GM18499 (cell line): ENCODE measurements around the gene LDB2.

Source experiments
- ATAC-seq: cut with Tn5 transposase; IDR thresholded peaks from one replicate; pipeline ENCODE4 v1.9.1; 2021; ENCODE audit warnings: moderate number of reproducible peaks; ENCODE audit not compliant: insufficient read depth, unreplicated experiment

LDB2 gene

DNA sequence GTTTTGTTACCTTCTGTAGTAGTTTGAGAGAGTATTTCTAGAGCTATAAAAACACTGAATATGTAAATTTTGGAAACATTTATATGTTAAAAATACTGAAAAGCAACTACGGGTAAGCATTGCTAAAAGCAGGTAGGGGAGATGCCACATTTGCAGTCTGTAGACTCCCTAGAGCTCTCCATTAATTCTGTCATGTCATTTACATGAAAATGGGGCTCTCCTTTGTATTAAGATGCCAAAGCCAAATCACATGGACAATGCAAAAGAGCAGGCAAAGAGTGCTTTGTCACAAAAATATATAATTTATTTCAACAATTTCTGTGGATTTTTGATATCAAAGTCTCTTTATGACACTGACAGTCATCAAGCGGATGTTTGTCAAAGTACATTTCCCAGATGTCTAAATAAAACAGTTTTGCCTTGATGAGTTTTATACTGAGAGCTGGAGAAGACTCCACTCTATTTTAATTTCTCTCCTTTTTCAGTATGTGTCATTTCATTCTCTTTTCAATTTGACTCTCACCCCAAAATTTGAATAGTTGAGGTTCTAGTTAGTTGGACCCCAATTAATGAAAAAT, 51.8 kb downstream of the LDB2 start:
- ATAC-seq = no peak

DNA sequence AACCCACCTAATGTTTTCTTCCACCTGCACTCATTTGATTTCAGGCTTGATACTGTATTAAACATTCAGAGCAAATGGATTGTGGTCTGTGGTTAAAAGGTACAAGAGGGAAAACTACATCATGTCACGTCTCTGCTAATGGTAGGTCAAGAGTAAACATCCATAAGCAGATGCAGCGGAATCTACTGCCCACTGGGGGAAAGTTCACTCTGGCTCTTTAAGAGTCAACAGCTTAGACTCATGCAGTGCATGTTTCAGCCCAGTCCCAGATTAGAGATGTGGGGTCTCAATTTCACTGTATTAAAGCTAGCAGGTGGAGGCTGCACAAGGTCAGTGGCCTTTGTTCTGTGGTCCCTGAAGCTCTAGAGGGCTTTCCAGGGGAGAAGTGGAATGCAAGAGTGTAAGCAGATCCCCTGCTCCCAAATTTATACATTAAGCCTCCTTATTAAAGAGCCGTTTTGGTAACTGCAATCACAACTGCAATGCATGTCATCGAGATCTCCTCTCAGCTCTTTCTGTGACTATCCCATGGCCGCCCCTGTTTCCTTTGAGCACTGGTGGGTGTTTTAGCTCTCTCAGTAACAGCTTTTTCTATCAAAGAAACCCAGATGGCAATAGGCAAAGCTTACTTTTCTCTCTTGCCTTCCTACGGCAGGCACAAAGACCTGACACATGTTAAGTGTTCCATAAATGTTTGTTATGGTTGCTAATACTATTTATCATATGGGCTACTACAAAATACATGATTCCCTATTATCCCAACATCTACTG, 53.4 kb downstream of the LDB2 start:
- no peak for ATAC-seq

DNA sequence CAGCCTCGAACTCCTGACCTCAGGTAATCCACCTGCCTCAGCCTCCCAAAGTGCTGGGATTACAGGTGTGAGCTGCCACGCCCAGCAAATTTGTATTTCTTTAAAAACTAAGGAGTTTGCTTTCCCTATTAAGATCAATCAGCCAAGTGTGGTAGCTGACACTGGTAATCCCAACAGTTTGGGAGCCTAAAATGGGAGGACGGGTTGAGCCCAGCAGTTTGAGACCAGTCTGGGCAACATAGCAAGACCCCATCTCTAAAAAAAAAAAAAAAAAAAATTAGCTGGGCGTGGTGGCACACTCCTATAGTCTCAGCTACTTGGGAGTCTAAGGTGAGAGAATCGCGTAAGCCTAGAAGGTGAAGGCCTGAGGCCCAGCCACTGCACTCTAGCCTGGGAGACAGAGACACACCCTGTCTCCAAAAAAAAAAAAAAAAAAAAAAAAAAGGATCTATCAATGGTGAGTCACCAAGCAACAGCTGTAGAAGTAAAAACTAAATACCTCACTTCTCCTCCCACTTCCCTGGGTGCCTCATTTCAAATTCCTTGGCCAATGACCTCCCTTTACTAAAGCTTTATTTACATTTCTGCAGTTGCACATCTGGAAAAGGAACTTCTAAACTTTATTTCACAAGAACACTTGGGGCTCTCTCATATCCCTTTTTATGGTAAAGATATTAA, 54.5 kb downstream of the LDB2 start:
- no peak for ATAC-seq

DNA sequence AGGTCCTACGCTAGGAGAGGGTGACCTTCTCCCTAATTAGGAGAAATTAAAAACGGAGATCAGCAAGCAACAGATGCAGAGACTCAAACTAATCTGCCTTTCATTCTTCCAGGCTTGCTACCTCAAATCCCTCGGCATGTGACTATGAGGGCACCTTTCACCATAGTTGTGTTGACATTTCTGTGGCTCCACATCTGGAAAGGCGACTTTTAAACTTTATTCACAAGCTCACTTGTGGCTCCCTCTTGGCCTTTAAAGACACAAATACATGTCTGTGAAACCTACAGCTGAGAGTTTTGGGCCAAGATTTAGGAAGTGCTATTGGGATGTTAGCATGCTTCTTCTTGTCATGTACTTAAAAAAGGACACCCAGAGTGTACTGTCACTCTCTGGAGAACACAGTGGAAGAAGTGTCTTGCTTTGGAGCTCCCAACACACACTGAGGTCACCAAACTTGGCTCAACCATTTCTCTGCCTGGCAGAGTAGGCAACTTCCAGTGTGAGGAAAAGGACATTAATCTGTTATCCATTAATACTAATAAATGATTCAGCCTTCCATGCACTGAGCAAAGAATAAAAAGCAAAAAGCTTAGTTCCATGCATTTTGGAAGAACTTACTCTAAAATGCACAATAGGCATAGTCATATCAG, 60.1 kb downstream of the LDB2 start:
- no peak for ATAC-seq

DNA sequence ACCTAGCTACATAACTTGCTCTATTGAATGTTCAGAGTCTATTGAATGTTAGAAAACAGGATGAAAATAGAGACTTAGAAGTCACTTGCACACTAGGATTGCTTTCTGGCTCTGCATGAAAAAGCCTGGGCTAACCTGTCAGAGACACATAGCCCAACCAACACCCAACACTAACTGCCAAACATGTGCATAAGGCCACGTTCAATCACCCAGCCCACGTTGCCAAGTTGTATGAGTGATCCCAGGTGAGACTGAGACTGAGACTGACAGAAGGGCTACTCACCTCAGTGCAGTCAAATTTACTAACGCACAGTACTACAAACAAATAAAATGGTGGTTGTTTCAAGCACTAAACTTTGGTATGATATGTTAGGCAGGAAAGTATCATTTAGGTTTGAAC, 61.0 kb downstream of the LDB2 start:
- ATAC-seq = no peak

DNA sequence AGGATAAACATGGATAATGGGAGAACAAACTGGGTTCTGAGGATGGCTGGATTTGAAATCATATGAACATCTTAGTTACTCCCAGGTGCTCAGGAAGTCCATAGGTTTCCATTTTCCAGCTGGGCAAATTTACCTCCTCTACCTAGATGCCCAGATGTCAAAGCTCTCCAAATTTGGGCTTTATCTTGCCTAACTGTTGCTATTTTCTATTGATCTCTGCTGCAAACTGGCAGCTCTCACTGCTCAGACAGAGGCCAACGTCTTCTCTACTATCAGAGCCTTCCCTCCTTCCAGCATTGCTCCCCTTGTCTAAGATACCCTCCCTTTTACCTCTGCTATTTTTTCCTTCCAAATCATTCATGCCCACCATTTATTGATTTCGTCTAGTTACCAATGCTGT, 62.1 kb downstream of the LDB2 start:
- ATAC-seq = no peak

DNA sequence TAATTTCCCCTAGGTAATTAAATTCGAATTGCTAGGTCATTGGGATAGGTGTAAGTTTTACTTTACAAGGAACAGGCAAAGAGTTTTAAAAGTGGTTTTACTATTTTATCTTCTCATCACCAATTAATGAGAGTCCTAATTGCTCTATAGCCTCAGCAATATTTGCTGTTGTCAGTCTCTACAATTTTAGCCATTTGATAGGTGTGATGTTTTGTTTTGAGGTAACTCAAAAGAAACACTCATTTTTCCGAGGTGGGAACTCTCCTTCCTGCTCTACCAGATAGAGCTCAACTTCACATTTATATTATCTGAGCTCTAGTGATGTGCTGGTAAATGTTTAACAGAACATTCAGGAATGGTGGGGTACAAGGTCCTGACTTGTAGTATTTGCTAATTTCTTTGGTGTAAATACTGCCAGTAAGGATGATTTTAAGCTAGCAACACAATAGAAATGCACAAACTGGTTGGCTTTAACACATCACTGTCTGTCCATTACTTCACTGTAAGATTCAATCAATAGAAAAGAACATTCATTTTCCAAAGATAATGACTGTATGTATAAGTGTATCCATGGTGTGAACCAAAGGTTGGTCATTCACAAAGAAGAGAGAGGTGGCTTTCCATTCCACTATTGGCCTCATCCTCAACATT, 62.7 kb downstream of the LDB2 start:
- no peak for ATAC-seq

DNA sequence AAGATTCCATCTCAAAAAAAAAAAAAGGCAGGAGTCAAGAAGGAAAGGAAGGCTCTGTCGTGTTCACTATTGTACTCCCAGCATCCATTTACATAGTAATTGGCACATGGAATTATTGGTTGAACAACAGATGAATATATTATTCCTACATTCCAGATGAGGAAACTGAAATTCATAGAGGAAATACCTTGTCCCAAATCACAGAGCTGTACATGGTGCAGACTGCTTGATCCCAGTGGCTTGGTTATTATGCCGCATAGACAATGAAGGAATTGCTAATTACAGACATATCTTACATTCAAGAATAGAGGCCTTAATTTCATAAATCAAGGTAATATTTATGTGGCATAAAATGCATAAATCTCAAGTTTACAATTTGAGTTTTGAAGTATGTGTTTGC, 63.6 kb downstream of the LDB2 start:
- no peak for ATAC-seq

DNA sequence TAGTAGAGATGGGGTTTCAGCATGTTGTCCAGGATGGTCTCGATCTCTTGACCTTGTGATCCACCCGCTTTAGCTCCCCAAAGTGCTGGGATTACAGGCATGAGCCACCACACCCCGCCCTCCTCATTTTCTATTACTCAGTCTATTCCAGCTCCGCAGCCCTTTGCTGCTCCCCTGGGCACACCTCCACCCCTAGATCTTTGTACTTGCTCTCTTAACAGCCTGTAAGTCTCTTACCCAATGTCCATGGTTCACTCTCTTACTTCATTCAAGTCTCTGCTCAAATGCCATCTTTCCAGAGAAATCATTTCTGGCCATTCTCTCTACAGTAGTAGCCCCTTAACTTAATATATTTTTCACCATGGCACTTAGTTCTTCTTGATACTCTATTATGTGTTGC, 64.7 kb downstream of the LDB2 start:
- no peak for ATAC-seq

DNA sequence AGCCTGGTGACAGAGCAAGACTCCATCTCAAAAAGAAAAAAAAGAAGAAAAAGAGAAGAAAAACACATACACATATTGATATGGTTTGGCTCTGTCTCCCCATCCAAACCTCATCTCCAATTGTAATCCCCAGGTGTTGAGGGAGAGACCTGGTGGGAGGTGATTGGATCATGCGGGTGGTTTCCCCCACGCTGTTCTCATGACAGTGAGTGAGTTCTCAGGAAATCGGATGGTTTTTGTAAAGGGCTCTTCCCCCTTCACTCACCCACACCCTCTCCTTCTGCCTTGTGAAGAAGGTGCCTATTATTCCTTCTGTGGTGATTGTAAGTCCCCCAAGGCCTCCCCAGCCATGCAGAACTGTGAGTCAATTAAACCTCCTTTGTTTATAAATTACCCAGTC, 68.4 kb downstream of the LDB2 start:
- no peak for ATAC-seq

DNA sequence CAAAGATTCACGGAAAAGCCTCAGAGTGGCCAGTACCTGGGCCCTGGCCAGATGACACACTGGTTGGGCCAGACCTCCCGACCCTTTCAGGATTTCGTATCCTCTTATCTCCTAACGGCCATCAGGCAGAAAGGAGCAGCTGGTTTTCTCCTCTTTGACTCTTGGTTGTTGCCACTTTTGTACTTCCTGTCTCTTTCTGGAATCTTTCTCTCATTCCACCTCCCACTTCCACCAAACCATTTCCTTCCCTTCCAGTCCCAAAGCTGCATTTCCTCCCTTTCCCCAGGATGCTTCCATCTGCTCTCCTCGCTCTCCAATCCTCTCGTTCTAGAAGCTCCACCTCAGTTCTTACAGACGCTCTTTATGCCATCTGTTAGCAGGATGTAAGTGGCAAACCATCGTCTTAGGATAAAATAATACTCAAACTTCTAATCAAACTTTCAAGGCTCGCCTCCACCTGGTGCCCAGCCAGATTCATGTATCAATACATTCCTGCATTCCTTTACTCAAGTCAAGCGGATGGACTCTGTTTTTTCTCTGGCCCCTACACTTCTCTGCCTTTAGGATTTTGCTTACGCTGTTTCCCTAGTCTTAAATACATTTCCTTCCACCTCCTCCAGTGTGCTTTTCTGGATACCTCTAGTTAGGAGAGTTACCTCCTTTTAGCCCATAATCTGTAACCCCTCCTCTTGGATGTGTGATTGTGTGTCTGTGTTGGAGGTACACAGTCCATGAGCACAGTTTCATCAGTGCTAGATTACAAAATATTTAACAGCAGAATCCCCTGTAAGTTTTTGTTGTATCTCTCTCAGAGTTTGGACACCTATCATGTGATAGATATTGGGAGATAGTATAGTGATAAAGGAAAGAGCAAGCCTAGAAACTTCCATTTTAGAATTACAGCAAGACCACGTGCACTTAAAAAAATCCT, 70.4 kb downstream of the LDB2 start:
- no peak for ATAC-seq

DNA sequence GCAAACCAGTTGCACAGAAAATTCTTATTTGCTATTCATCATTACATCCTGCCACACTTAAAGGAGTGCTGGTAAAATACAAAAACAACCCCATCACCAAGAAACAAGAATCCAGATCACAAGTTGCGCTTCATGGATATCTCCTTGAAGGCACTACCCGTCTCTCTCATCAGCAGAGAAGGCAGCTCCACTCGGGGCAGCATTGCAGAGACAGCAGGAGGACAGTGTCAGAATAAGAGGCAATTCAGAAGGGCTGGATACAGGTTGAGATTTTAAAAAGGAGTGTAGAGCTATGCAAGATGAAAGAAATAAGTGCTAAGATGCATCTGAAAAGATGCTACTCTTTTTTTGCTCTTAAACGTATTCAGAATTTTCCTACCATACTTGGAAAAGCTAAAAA, 71.4 kb downstream of the LDB2 start:
- ATAC-seq = no peak

DNA sequence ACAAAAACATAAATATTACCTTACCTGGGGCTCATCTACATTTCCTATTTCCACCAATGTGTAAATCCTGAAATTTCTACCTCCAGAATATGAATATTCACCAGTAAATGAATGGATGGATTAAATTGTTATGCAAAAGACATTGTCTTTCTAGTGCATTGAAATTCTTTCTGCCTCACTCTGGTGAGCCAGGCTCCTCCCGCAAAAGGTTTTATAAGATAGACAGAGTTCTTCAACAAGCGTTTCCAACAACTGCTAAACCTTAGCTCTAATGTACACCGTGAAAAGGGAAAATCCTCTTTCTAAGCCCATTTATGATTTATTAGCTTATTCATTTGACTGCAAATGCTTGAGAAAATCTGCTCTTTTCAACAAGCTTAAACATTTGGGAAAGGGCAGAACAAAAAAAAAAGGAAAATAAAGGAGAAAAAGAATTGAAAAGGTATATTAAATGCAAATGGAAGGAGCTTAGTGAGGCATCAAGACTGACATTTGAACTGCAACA, 72.0 kb downstream of the LDB2 start:
- no peak for ATAC-seq

DNA sequence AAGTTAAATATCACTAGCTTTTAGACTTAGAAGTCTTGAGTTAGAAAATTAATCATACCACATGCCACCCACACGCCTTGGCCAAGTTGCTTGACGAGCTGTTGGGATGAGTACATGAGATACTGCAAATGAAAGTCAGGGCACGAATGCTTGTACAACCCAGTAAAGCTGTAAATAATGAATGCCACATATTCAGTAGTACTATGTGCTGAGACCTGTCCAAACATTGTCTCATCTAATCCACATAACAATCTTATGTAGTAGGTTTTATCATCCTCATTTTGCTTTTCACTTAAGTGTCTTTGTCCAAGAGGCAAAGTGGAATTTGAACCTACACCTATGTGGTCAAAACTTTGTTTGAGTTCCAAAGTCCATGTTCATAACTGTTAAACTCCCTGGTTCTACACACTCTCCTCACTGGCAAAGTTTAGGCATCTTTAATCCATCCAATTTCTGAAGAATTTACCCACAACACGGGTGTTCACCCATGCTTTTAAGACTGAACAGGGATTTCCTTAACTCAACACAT, 74.1 kb downstream of the LDB2 start:
- no peak for ATAC-seq

DNA sequence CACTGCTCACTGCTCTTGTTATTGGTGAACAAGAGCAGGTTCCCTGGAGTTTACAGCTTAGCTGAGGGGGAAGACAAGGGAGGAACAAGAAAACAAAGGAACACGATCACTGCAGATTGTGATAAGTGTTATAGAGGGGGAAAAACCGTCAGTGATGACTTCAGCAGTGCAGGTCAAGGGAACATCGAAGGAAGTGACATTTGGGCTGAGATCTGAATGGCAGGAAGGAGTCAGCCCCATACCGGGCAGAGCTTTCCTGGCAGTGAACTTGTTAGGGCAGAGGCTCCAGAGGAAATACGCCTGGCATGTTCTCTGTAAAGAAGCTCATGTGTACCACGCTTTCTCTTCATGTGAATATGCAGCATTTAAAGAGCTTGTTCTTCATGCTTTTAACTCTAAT, 78.1 kb downstream of the LDB2 start:
- no peak for ATAC-seq

DNA sequence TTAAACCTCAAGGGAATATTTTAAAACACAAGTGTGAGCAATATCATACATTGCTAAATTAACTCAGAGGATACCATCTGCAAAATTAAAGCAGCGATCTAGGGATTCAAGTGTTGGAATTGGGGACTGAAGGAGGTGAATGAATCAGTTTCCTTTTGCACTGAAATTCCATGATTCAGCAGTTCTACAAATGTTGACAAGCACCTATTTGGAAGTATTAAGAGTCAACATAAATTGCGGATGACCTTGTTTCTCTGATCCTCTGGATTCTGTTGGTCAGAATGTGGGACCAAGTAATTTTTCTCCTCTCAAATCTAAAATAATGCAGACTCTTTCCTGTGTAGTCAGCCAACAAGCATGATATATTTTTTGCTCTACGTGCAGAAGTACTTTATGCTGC, 78.8 kb downstream of the LDB2 start:
- ATAC-seq = no peak

DNA sequence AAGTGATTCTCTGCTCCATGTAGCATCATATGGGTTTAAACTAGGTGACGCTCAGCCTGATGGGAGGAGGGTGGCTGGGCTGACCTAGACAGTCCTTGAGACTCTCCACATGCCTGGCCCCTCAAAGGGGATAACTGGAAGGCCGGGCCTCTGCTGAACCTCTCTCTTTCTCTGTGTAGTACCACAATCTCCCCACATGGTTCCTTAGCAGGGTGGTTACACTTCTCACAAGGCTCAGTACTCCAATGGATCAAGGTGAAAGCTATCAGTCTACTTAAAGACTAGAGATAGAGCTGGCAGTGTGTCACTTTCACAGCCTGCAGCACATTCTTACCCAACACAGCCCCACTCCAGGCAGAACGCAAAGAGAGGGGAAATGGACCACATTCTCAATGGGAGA, 80.4 kb downstream of the LDB2 start:
- ATAC-seq = no peak

DNA sequence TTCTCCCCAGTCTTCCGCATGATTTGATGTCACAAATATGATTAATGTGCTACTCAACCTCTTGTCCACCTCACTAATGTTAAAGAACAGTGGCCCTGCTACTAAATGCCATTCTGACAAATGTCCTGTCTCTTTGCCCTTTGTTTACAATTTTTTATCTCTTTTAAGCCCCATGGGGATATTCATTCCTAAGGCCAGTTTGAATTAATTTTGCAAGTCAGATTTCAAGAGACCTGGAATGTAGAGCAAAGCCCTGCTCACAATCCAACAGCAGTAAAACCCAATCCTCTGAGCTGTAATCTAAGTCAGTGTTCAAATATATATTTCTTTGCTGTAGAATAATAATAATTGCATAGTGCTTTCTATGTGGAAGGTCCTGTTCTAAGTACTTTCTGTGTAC, 81.2 kb downstream of the LDB2 start:
- ATAC-seq = no peak

DNA sequence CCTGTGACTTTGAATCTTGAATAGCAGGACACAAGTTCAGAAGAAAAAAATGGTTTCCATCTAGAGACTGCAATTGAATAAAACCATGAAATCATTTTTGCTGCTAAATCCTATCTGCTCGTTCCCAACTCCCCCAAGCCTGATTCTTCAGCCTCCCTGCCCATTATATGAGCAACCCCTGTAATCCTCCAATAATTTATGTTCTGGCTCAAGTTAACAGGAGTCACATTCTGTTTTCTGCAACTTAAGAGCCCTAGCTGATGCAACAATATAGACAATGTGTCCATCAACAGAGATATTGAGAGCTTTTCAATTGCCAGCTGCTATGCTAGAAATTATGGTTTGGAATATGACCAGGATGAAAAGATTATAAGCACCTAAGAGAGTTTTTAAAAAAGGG, 84.1 kb downstream of the LDB2 start:
- ATAC-seq = no peak
